Naive B cell (primary cell): ENCODE results near the gene NELL1. TPM values are rescaled to one million over a fixed set of nuclear protein-coding genes. Genes with fewer than 3 reads are reported as not detected.
"Not testable (repeated sequence)": the region's sequence is repeated elsewhere in the genome, so short reads cannot be mapped to it uniquely, and the experiment has no call there.

Experiments used
- ATAC-seq, 2 donors: fragments of 150-1000 bp; cut with Tn5 transposase; 2 replicates each; pipeline ENCODE4 v1.10.0; 2021; ENCODE audit warnings: low read depth in 2 of 2, mild to moderate bottlenecking in 2 of 2, moderate library complexity in 2 of 2
- DNase-seq: peaks from one replicate; pipeline ENCODE4 v3.0.0; 2022
- H3K27ac Mint-ChIP-seq, 6 donors: one replicate each; pipeline ENCODE4 v1.8.0; 2020 to 2022; ENCODE audit warnings: mild to moderate bottlenecking in 6 of 6, mixed read lengths in 6 of 6, moderate library complexity in 5 of 6, inconsistent platforms in 2 of 6
- H3K27me3 Mint-ChIP-seq, 3 donors: one replicate each; pipeline ENCODE4 v1.8.0; 2021 to 2022; ENCODE audit warnings: mixed read lengths in 3 of 3, mild to moderate bottlenecking in 1 of 3
- H3K36me3 Mint-ChIP-seq, 2 donors: one replicate each; pipeline ENCODE4 v1.8.0; 2020 to 2022; ENCODE audit warnings: mixed read lengths in 2 of 2, inconsistent platforms in 1 of 2, mild to moderate bottlenecking in 1 of 2
- H3K4me1 Mint-ChIP-seq, 3 donors: one replicate each; pipeline ENCODE4 v1.8.0; 2020 to 2022; ENCODE audit warnings: mixed read lengths in 3 of 3, inconsistent platforms in 1 of 3, mild to moderate bottlenecking in 1 of 3, moderate library complexity in 1 of 3
- H3K4me3 Mint-ChIP-seq, 8 donors: one replicate each; pipeline ENCODE4 v1.8.0; 2020 to 2022; ENCODE audit warnings: mild to moderate bottlenecking in 8 of 8, mixed read lengths in 8 of 8, moderate library complexity in 8 of 8, inconsistent platforms in 2 of 8
- H3K9me3 Mint-ChIP-seq, 7 donors: one replicate each; pipeline ENCODE4 v1.8.0; 2020 to 2022; ENCODE audit warnings: mixed read lengths in 7 of 7, mild to moderate bottlenecking in 5 of 7, inconsistent platforms in 2 of 7, moderate library complexity in 1 of 7
- polyA plus RNA-seq, 6 donors: library from polyadenylated mRNA; unstranded; fragments of 300-500 nt; fragmentation: Illumina TruSeq; gene quantifications; one replicate each; pipeline ENCODE4 v1.2.3, GENCODE V29; 2021; ENCODE audit warnings: low read depth in 6 of 6

The NELL1 gene
- polyA plus RNA-seq, 6 donors from 2014 or later: not detected

GRCh38 chr11:21104641-21105040, 435.3 kb downstream of the NELL1 start:
- ATAC-seq (no peak), DNase-seq (no peak)
- Mint-ChIP-seq H3K4me1 (no peaks in the 10 kb centered on the region), H3K4me3 (no peak overlapping the region), H3K9me3 (peaks cover 0 to 16% (median 9%) of the 10 kb centered on the region in 7 donors), H3K27me3 (no peaks in the 10 kb centered on the region), H3K36me3 (no peaks in the 10 kb centered on the region), H3K27ac (no peak overlapping the region)

GRCh38 chr11:21105196-21105917, 436.0 kb downstream of the NELL1 start:
- Mint-ChIP-seq H3K9me3 (peaks cover 0 to 16% (median 8%) of the 10 kb centered on the region in 7 donors), H3K4me3 (no peak overlapping the region), H3K36me3 (no peaks in the 10 kb centered on the region), H3K27ac (no peak overlapping the region), H3K27me3 (no peaks in the 10 kb centered on the region), H3K4me1 (no peaks in the 10 kb centered on the region)
- DNase-seq (no peak), ATAC-seq (no peak)

- DNase-seq: no peak
- H3K9me3 Mint-ChIP-seq: peaks cover 0 to 9% (median 8%) of the 10 kb centered on the region in 7 donors
- no peaks in the 10 kb centered on the region for H3K27me3 Mint-ChIP-seq
- H3K4me3 Mint-ChIP-seq: no peak overlapping the region
- H3K4me1 Mint-ChIP-seq: no peaks in the 10 kb centered on the region
- H3K27ac Mint-ChIP-seq: no peak overlapping the region
- ATAC-seq: no peak
- no peaks in the 10 kb centered on the region for H3K36me3 Mint-ChIP-seq
These were observed 440.0 kb downstream of the NELL1 start for GRCh38 chr11:21109341-21109740.

- no peaks in the 10 kb centered on the region for H3K27me3 Mint-ChIP-seq
- no peak overlapping the region for H3K4me3 Mint-ChIP-seq
- no peak for ATAC-seq
- H3K9me3 Mint-ChIP-seq: peaks cover 0 to 6% (median 4%) of the 10 kb centered on the region in 7 donors
- H3K36me3 Mint-ChIP-seq: no peaks in the 10 kb centered on the region
- H3K4me1 Mint-ChIP-seq: no peaks in the 10 kb centered on the region
- DNase-seq: no peak
- H3K27ac Mint-ChIP-seq: no peak overlapping the region
These were observed 441.0 kb downstream of the NELL1 start for GRCh38 chr11:21110415-21110814.

GRCh38 chr11:21113876-21114275, 444.5 kb downstream of the NELL1 start:
- Mint-ChIP-seq H3K9me3 (peaks cover 0 to 14% (median 4%) of the 10 kb centered on the region in 7 donors), H3K4me3 (no peak overlapping the region), H3K27me3 (no peaks in the 10 kb centered on the region), H3K36me3 (no peaks in the 10 kb centered on the region), H3K27ac (no peak overlapping the region), H3K4me1 (no peaks in the 10 kb centered on the region)
- ATAC-seq: no peak
- DNase-seq: no peak

GRCh38 chr11:21116009-21116408, 446.6 kb downstream of the NELL1 start:
- DNase-seq (no peak), ATAC-seq (no peak)
- Mint-ChIP-seq H3K36me3 (no peaks in the 10 kb centered on the region), H3K9me3 (peaks cover 0 to 14% (median 2%) of the 10 kb centered on the region in 7 donors), H3K27me3 (no peaks in the 10 kb centered on the region), H3K4me1 (no peaks in the 10 kb centered on the region), H3K4me3 (no peak overlapping the region), H3K27ac (no peak overlapping the region)

- no peak overlapping the region for H3K27ac Mint-ChIP-seq
These were observed 450.0 kb downstream of the NELL1 start for GRCh38 chr11:21119411-21119810.

GRCh38 chr11:21121991-21122390, 452.6 kb downstream of the NELL1 start:
- no peak for ATAC-seq
- Mint-ChIP-seq H3K27ac (no peak overlapping the region), H3K36me3 (no peaks in the 10 kb centered on the region), H3K4me3 (no peak overlapping the region), H3K27me3 (no peaks in the 10 kb centered on the region), H3K4me1 (no peaks in the 10 kb centered on the region), H3K9me3 (peaks cover 0 to 5% (median 2%) of the 10 kb centered on the region in 7 donors)
- DNase-seq: no peak

More at GRCh38 chr11:21119411-21119810, 450.0 kb downstream of the NELL1 start:
- Mint-ChIP-seq H3K4me3 (no peak overlapping the region), H3K4me1 (no peaks in the 10 kb centered on the region), H3K9me3 (peaks cover 0 to 14% (median 0%) of the 10 kb centered on the region in 7 donors), H3K36me3 (no peaks in the 10 kb centered on the region), H3K27me3 (no peaks in the 10 kb centered on the region)
- no peak for DNase-seq
- ATAC-seq: no peak

- ATAC-seq: no peak
- no peak for DNase-seq
- Mint-ChIP-seq H3K4me3 (no peak overlapping the region), H3K27ac (no peak overlapping the region), H3K4me1 (no peaks in the 10 kb centered on the region), H3K36me3 (no peaks in the 10 kb centered on the region), H3K27me3 (no peaks in the 10 kb centered on the region), H3K9me3 (peaks cover 0 to 5% (median 2%) of the 10 kb centered on the region in 7 donors)
These were observed 453.1 kb downstream of the NELL1 start for GRCh38 chr11:21122523-21122922.

GRCh38 chr11:21132146-21132720, 462.8 kb downstream of the NELL1 start:
- peaks cover 0 to 22% (median 0%) of the 10 kb centered on the region in 7 donors for H3K9me3 Mint-ChIP-seq
- no peaks in the 10 kb centered on the region for H3K4me1 Mint-ChIP-seq
- H3K36me3 Mint-ChIP-seq: no peaks in the 10 kb centered on the region
- no peaks in the 10 kb centered on the region for H3K27me3 Mint-ChIP-seq
- DNase-seq: no peak
- ATAC-seq: no peak
- H3K4me3 Mint-ChIP-seq: no peak overlapping the region
- H3K27ac Mint-ChIP-seq: no peak overlapping the region

- H3K4me3 Mint-ChIP-seq: no peak overlapping the region
- no peaks in the 10 kb centered on the region for H3K4me1 Mint-ChIP-seq
- no peaks in the 10 kb centered on the region for H3K36me3 Mint-ChIP-seq
- H3K27ac Mint-ChIP-seq: no peak overlapping the region
- ATAC-seq (no peak), DNase-seq (no peak)
- peaks cover 0 to 25% (median 0%) of the 10 kb centered on the region in 7 donors for H3K9me3 Mint-ChIP-seq
- no peaks in the 10 kb centered on the region for H3K27me3 Mint-ChIP-seq
These were observed 463.9 kb downstream of the NELL1 start for GRCh38 chr11:21133244-21133643.

GRCh38 chr11:21133722-21134121, 464.3 kb downstream of the NELL1 start:
- H3K36me3 Mint-ChIP-seq: no peaks in the 10 kb centered on the region
- no peak for ATAC-seq
- no peaks in the 10 kb centered on the region for H3K4me1 Mint-ChIP-seq
- no peak overlapping the region for H3K4me3 Mint-ChIP-seq
- H3K27me3 Mint-ChIP-seq: no peaks in the 10 kb centered on the region
- no peak overlapping the region for H3K27ac Mint-ChIP-seq
- no peak for DNase-seq
- peaks cover 0 to 25% (median 1%) of the 10 kb centered on the region in 7 donors for H3K9me3 Mint-ChIP-seq

- no peak for DNase-seq
- Mint-ChIP-seq H3K27me3 (peaks cover 0 to 3% (median 0%) of the 10 kb centered on the region in 3 donors), H3K4me1 (no peaks in the 10 kb centered on the region), H3K4me3 (no peak overlapping the region), H3K27ac (no peak overlapping the region), H3K36me3 (no peaks in the 10 kb centered on the region), H3K9me3 (peaks cover 0 to 15% (median 2%) of the 10 kb centered on the region in 7 donors)
- no peak for ATAC-seq
These were observed 468.4 kb downstream of the NELL1 start for GRCh38 chr11:21137803-21138202.

GRCh38 chr11:21141557-21141956, 472.2 kb downstream of the NELL1 start:
- not testable (repeated sequence) for DNase-seq, ATAC-seq, H3K4me3 Mint-ChIP-seq, H3K27me3 Mint-ChIP-seq, H3K36me3 Mint-ChIP-seq, H3K4me1 Mint-ChIP-seq, H3K27ac Mint-ChIP-seq
- H3K9me3 Mint-ChIP-seq: peaks cover 0 to 13% (median 2%) of the 10 kb centered on the region in 7 donors
